H1 (cell line): ENCODE measurements around the gene ITGB5. TPM values are rescaled to one million over a fixed set of nuclear protein-coding genes. Genes with fewer than 3 reads are reported as not detected.
"Not testable (repeated sequence)": the region's sequence is repeated elsewhere in the genome, so short reads cannot be mapped to it uniquely, and the experiment has no call there.

ENCODE experiments used
- CTCF ChIA-PET: fragments of 300-600 bp; sonication (Branson Sonifier 250); formaldehyde crosslinking; loops from one replicate; lab custom pipeline; 2021; ENCODE audit not compliant: partially characterized antibody; lab: Charles Lee
- POLR2A ChIA-PET: fragments of 300-600 bp; sonication (Branson Sonifier 250); formaldehyde crosslinking; loops from one replicate; lab custom pipeline; 2021; ENCODE audit warnings: inconsistent platforms; ENCODE audit not compliant: partially characterized antibody; lab: Charles Lee
- DNase-seq, 2 experiments: peaks; one replicate each; pipeline versions ENCODE4 v3.0.0 to v3.0.0-alpha.2; 2010 to 2022; ENCODE audit warnings: low spot score in 2 of 2, low read depth in 1 of 2, mixed read lengths in 1 of 2
- FAIRE-seq: peaks from 2 replicates; lab custom pipeline; 2011; peaks lifted over from hg19 to GRCh38; lab: Jason Lieb, UNC
- H2AFZ ChIP-seq: 2 replicates; pipeline ENCODE4 v1.8.1; 2012; ENCODE audit warnings: low read length, inconsistent platforms
- H2AK5ac ChIP-seq: 2 replicates; pipeline ENCODE4 v1.6.1; 2013; ENCODE audit warnings: low read depth, low read length
- H2BK120ac ChIP-seq: replicated peaks from 2 replicates; pipeline ENCODE3; 2013; ENCODE audit warnings: low read depth, low read length, inconsistent platforms
- H2BK12ac ChIP-seq: 2 replicates; pipeline ENCODE4 v1.6.1; 2013; ENCODE audit warnings: low read depth, low read length
- H2BK15ac ChIP-seq: 2 replicates; pipeline ENCODE4 v1.6.1; 2013; ENCODE audit warnings: low read length
- H2BK20ac ChIP-seq: 2 replicates; pipeline ENCODE4 v1.6.1; 2013; ENCODE audit warnings: low read length
- H2BK5ac ChIP-seq: 2 replicates; pipeline ENCODE4 v1.6.1; 2013; ENCODE audit warnings: low read depth, low read length
- H3K14ac ChIP-seq: 2 replicates; pipeline ENCODE4 v1.6.1; 2013; ENCODE audit warnings: inconsistent platforms; ENCODE audit not compliant: insufficient read length
- H3K18ac ChIP-seq: 2 replicates; pipeline ENCODE4 v1.6.1; 2013; ENCODE audit warnings: low read length; ENCODE audit errors: extremely low read depth
- H3K23ac ChIP-seq: 2 replicates; pipeline ENCODE4 v1.6.1; 2013; ENCODE audit warnings: inconsistent platforms; ENCODE audit not compliant: insufficient read length
- H3K23me2 ChIP-seq: 2 replicates; pipeline ENCODE4 v1.6.1; 2013; ENCODE audit warnings: low read depth, low read length
- H3K27ac ChIP-seq: 2 replicates; pipeline ENCODE4 v1.6.1; 2011; ENCODE audit warnings: low read depth, low read length, inconsistent platforms
- H3K27me3 ChIP-seq, 4 experiments: replicated peaks in 1 of 4; 1 replicate in 1 of 4; 2 replicates in 3 of 4; pipeline versions ENCODE4 v1.6.1 to v1.8.1; 2011 to 2013; ENCODE audit warnings: low read length in 3 of 4, mild to moderate bottlenecking in 3 of 4, inconsistent platforms in 2 of 4, mixed read lengths in 2 of 4, moderate library complexity in 1 of 4; ENCODE audit not compliant: control insufficient read depth in 3 of 4, insufficient read depth in 3 of 4; ENCODE audit errors: extremely low read depth in 1 of 4
- H3K36me3 ChIP-seq, 4 experiments: 2 replicates each; pipeline versions ENCODE4 v1.6.1 to v1.8.1; 2011 to 2013; ENCODE audit warnings: mild to moderate bottlenecking in 4 of 4, low read length in 3 of 4, moderate library complexity in 2 of 4, control low read depth in 1 of 4, inconsistent platforms in 1 of 4; ENCODE audit not compliant: insufficient read depth in 4 of 4, control insufficient read depth in 2 of 4
- H3K4ac ChIP-seq: replicated peaks from 2 replicates; pipeline ENCODE3; 2013; ENCODE audit warnings: low read length, low read depth, mixed read lengths, inconsistent platforms; ENCODE audit not compliant: insufficient read length
- H3K4me1 ChIP-seq, 4 experiments: replicated peaks in 1 of 4; 1 replicate in 1 of 4; 2 replicates in 3 of 4; pipeline versions ENCODE4 v1.6.1 to v1.8.1; 2011 to 2013; ENCODE audit warnings: low read length in 3 of 4, inconsistent platforms in 2 of 4, mixed read lengths in 1 of 4; ENCODE audit not compliant: insufficient read depth in 4 of 4, control insufficient read depth in 3 of 4
- H3K4me2 ChIP-seq, 2 experiments: 2 replicates each; pipeline versions ENCODE4 v1.6.1 to v1.8.1; 2011 to 2013; ENCODE audit warnings: low read depth in 2 of 2, low read length in 2 of 2, control low read depth in 1 of 2, inconsistent platforms in 1 of 2, mild to moderate bottlenecking in 1 of 2; ENCODE audit not compliant: insufficient read depth in 1 of 2
- H3K4me3 ChIP-seq, 4 experiments: fragments of 200-600, 300-600 bp in 1 of 4; sonication (generic), shearing (Covaris generic), sonication (Bioruptor Twin) in 1 of 4; 2 replicates each; pipeline versions ENCODE4 v1.5.1 to v1.8.1; 2011 to 2016; ENCODE audit warnings: low read length in 4 of 4, low read depth in 3 of 4, control low read depth in 2 of 4, inconsistent platforms in 2 of 4, mild to moderate bottlenecking in 2 of 4, mixed read lengths in 1 of 4, moderate library complexity in 1 of 4; ENCODE audit not compliant: insufficient read depth in 2 of 4; ENCODE audit errors: extremely low read depth in 1 of 4
- H3K56ac ChIP-seq: replicated peaks from 2 replicates; pipeline ENCODE3; 2013; ENCODE audit warnings: low read depth, mild to moderate bottlenecking, mixed read lengths, low read length, inconsistent platforms; ENCODE audit not compliant: insufficient read length
- H3K79me1 ChIP-seq: 2 replicates; pipeline ENCODE4 v1.6.1; 2013; ENCODE audit warnings: low read depth, low read length, control low read depth
- H3K79me2 ChIP-seq, 2 experiments: 2 replicates each; pipeline versions ENCODE4 v1.6.1 to v1.8.1; 2012 to 2013; ENCODE audit warnings: low read length in 2 of 2, mild to moderate bottlenecking in 2 of 2, inconsistent platforms in 1 of 2; ENCODE audit not compliant: insufficient read depth in 2 of 2, control insufficient read depth in 1 of 2
- H3K9ac ChIP-seq, 4 experiments: replicated peaks in 1 of 4; 1 replicate in 1 of 4; 2 replicates in 3 of 4; pipeline versions ENCODE4 v1.6.1 to v1.8.1; 2011 to 2013; ENCODE audit warnings: low read depth in 3 of 4, low read length in 3 of 4, control low read depth in 2 of 4, mild to moderate bottlenecking in 2 of 4, moderate library complexity in 2 of 4, inconsistent platforms in 1 of 4; ENCODE audit errors: extremely low read depth in 1 of 4
- H3K9me3 ChIP-seq, 2 experiments: 2 replicates each; pipeline versions ENCODE4 v1.6.1 to v1.8.1; 2012 to 2013; ENCODE audit warnings: mild to moderate bottlenecking in 2 of 2, moderate library complexity in 2 of 2, control low read depth in 1 of 2, inconsistent platforms in 1 of 2, low read depth in 1 of 2, low read length in 1 of 2, mixed read lengths in 1 of 2; ENCODE audit not compliant: insufficient read depth in 2 of 2
- H4K20me1 ChIP-seq, 2 experiments: replicated peaks in 1 of 2; 2 replicates each; pipeline versions ENCODE3 to v1.8.1; 2011 to 2013; ENCODE audit warnings: inconsistent platforms in 2 of 2, low read length in 2 of 2, mild to moderate bottlenecking in 1 of 2; ENCODE audit not compliant: insufficient read depth in 2 of 2, control insufficient read depth in 1 of 2
- H4K5ac ChIP-seq: 2 replicates; pipeline ENCODE4 v1.6.1; 2013; ENCODE audit warnings: low read length, low read depth, mixed read lengths, inconsistent platforms; ENCODE audit not compliant: insufficient read length
- H4K8ac ChIP-seq: 2 replicates; pipeline ENCODE4 v1.8.0; 2013; ENCODE audit warnings: mild to moderate bottlenecking, moderate library complexity, low read length, inconsistent platforms; ENCODE audit not compliant: insufficient read depth; ENCODE audit errors: extremely low read depth
- H4K91ac ChIP-seq: replicated peaks from 2 replicates; pipeline ENCODE3; 2013; ENCODE audit warnings: low read length, mixed read lengths, inconsistent platforms; ENCODE audit not compliant: insufficient read length
- WGBS, 2 experiments: shearing (Covaris generic) in 1 of 2; methylation state at CpG; one replicate each; pipeline versions ENCODE4 v1.1.6 to v1.1.7; 2013 to 2015; ENCODE audit warnings: low lambda C conversion rate in 2 of 2, mixed read lengths in 2 of 2, inconsistent platforms in 1 of 2, low coverage in 1 of 2, missing lambda C conversion rate in 1 of 2; ENCODE audit not compliant: insufficient replicate concordance in 2 of 2, insufficient coverage in 1 of 2, insufficient read length in 1 of 2; ENCODE audit errors: extremely low coverage in 1 of 2, missing lambda C conversion rate in 1 of 2; 5-methylcytosine and 5-hydroxymethylcytosine counted together
- polyA plus RNA-seq, 7 experiments: library from polyadenylated mRNA; depleted of rRNA in 3 of 7; stranded (reverse) in 5 of 7; unstranded in 2 of 7; fragments of >200 nt in 5 of 7; fragments of 200-250 nt in 2 of 7; gene quantifications; 1 replicate in 5 of 7; 2 replicates in 1 of 7; 4 replicates in 1 of 7; pipeline versions ENCODE4 v1.2.1 to v1.2.3, GENCODE V29; 2011 to 2013; ENCODE audit warnings: missing spikeins in 2 of 7, mixed read lengths in 2 of 7
- total RNA-seq: library from RNA; stranded (reverse); fragmentation: NEBNext Ultra II Directional; extraction: Animal tissue kit (Norgen Biotek cat#: 25700); gene quantifications from 2 replicates; pipeline ENCODE4 v1.2.1, GENCODE V29; 2021

The ITGB5 gene
- total and polyA plus RNA-seq, 2 of the 8 experiments (the other 6 are each of a cell fraction or from before 2014, with no cell fraction given) = 101 to 268 TPM

- H2BK20ac ChIP-seq, H2BK120ac ChIP-seq, H3K18ac ChIP-seq, POLR2A ChIA-PET, H2BK15ac ChIP-seq, H3K36me3 ChIP-seq, H3K79me2 ChIP-seq, H2BK12ac ChIP-seq, DNase-seq, H3K4ac ChIP-seq, H3K23me2 ChIP-seq, H3K56ac ChIP-seq, H3K23ac ChIP-seq, H3K14ac ChIP-seq, H4K8ac ChIP-seq, H3K9me3 ChIP-seq, H3K4me2 ChIP-seq, H4K91ac ChIP-seq, H3K79me1 ChIP-seq, FAIRE-seq, H4K5ac ChIP-seq, H4K20me1 ChIP-seq, H2BK5ac ChIP-seq, H3K9ac ChIP-seq, H3K4me3 ChIP-seq, H3K27me3 ChIP-seq, H2AFZ ChIP-seq, H3K27ac ChIP-seq, H2AK5ac ChIP-seq: not testable (repeated sequence)
- H3K4me1 ChIP-seq = peaks cover 0 to 12% (median 6%) of the 10 kb centered on the region in 4 experiments; a peak in 6 of 7 replicates
- CTCF ChIA-PET = interaction anchor here (1.0 kb wide), 1 partner anchor 21 kb away, joined by 4 read pairs; no protein-coding TSS in a partner anchor
- 93% methylated on average over 6 of the region's 6 CpGs; no CpG with 5 or more reads in 1 of the 2 experiments for WGBS, 2 experiments
Observed at GRCh38 chr3:124782377-124782712, 104.8 kb downstream of the ITGB5 start.
